K562 (cell line): Measurements from ENCODE around the gene SULT2A1. TPM values are rescaled to one million over a fixed set of nuclear protein-coding genes. Genes with fewer than 3 reads are reported as not detected.
"Not testable (repeated sequence)": the region's sequence is repeated elsewhere in the genome, so short reads cannot be mapped to it uniquely, and the experiment has no call there.

Experiments
- ATAC-seq: fragments of 200-7000 bp; cut with Tn5 transposase; 3 replicates; pipeline ENCODE4 v1.9.1; 2020; ENCODE audit warnings: moderate library complexity
- BruUV-seq: library from RNA; stranded (reverse); fragments of 400-500 nt; replicated peaks from 2 replicates; lab custom pipeline; 2021; lab: Mats Ljungman, UMichigan
- CTCF ChIA-PET: fragments of 300-600 bp; formaldehyde crosslinking; extraction: SDS; loops from one replicate; lab custom pipeline; 2021; ENCODE audit warnings: low intra/inter-chr PET ratio; lab: Yijun Ruan, JAX
- POLR2A ChIA-PET: fragments of 300-600, 350-650 bp; sonication (Branson Sonifier 250); formaldehyde crosslinking; extraction: SDS; loops from one replicate; lab custom pipeline; 2021; ENCODE audit warnings: antibody characterized with exemption, inconsistent platforms; lab: Yijun Ruan, JAX
- DNase-seq, 4 experiments: peaks; one replicate each; pipeline versions ENCODE4 v3.0.0 to v3.0.0-alpha.2; 2011 to 2018; ENCODE audit warnings: low spot score in 3 of 4, mixed read lengths in 3 of 4; ENCODE audit errors: extremely low read depth in 1 of 4
- FAIRE-seq: peaks from 2 replicates; lab custom pipeline; 2011; peaks lifted over from hg19 to GRCh38; lab: Jason Lieb, UNC
- H2AFZ ChIP-seq: 2 replicates; pipeline ENCODE4 v1.6.0; 2011; ENCODE audit warnings: low read depth, low read length, control low read depth, inconsistent platforms
- H3K27ac ChIP-seq: fragments of 200-600 bp; 3 replicates; pipeline ENCODE4 v1.8.0; 2011; ENCODE audit warnings: low read depth, mild to moderate bottlenecking, control low read depth, inconsistent platforms, low read length, moderate library complexity, mixed read lengths; ENCODE audit errors: extremely low read depth
- H3K27me3 ChIP-seq, 2 experiments: fragments of 300-600 bp in 1 of 2; 2 replicates in 1 of 2; 3 replicates in 1 of 2; pipeline versions ENCODE4 v1.6.0 to v1.8.0; 2011; ENCODE audit warnings: inconsistent platforms in 2 of 2, low read length in 2 of 2, mild to moderate bottlenecking in 1 of 2, mixed read lengths in 1 of 2, moderate library complexity in 1 of 2; ENCODE audit not compliant: control insufficient read depth in 2 of 2, insufficient read depth in 2 of 2
- H3K36me3 ChIP-seq: fragments of 300-600 bp; 3 replicates; pipeline ENCODE4 v1.8.0; 2011; ENCODE audit warnings: mild to moderate bottlenecking, low read length, inconsistent platforms; ENCODE audit not compliant: control insufficient read depth, insufficient read depth
- H3K4me1 ChIP-seq, 2 experiments: fragments of 200-600 bp in 1 of 2; replicated peaks in 1 of 2; 2 replicates in 1 of 2; 3 replicates in 1 of 2; pipeline versions ENCODE4 v1.5.1 to v1.8.0; 2011; ENCODE audit warnings: inconsistent platforms in 2 of 2, low read length in 2 of 2, mild to moderate bottlenecking in 1 of 2, mixed read lengths in 1 of 2, moderate library complexity in 1 of 2; ENCODE audit not compliant: control insufficient read depth in 2 of 2, insufficient read depth in 2 of 2
- H3K4me2 ChIP-seq: 2 replicates; pipeline ENCODE4 v1.6.1; 2011; ENCODE audit warnings: low read length, control low read depth, inconsistent platforms, mixed read lengths; ENCODE audit not compliant: insufficient read depth
- H3K4me3 ChIP-seq: fragments of 200-600 bp; sonication (generic), shearing (Covaris generic); 2 replicates; pipeline ENCODE4 v1.5.1; 2016; ENCODE audit warnings: control low read depth, inconsistent platforms
- H3K79me2 ChIP-seq: fragments of 200-600 bp; 3 replicates; pipeline ENCODE4 v1.8.0; 2011; ENCODE audit warnings: low read length, inconsistent platforms; ENCODE audit not compliant: control insufficient read depth, insufficient read depth
- H3K9ac ChIP-seq, 2 experiments: 2 replicates each; pipeline versions ENCODE4 v1.6.0 to v1.6.1; 2011; ENCODE audit warnings: low read depth in 2 of 2, low read length in 2 of 2, control low read depth in 1 of 2, inconsistent platforms in 1 of 2, mild to moderate bottlenecking in 1 of 2, mixed read lengths in 1 of 2; ENCODE audit not compliant: insufficient read depth in 1 of 2
- H3K9me1 ChIP-seq: one replicate; pipeline ENCODE4 v1.6.0; 2011; ENCODE audit warnings: inconsistent platforms, mild to moderate bottlenecking, low read length, moderate library complexity; ENCODE audit not compliant: control insufficient read depth, insufficient read depth
- H3K9me3 ChIP-seq: replicated peaks from 2 replicates; pipeline ENCODE4 v1.5.1; 2011; ENCODE audit warnings: low read depth, low read length, inconsistent platforms; ENCODE audit not compliant: control insufficient read depth, insufficient read depth
- H4K20me1 ChIP-seq: replicated peaks from 2 replicates; pipeline ENCODE4 v1.6.1; 2011; ENCODE audit warnings: low read length, inconsistent platforms, mixed read lengths; ENCODE audit not compliant: control insufficient read depth, insufficient read depth
- BCOR ChIP-seq: fragments of 450-650 bp; IDR thresholded peaks from 2 replicates; pipeline ENCODE4 v1.6.1; 2016
- DEAF1 ChIP-seq: fragments of 450-650 bp; formaldehyde crosslinking; IDR thresholded peaks from 2 replicates; pipeline ENCODE4 v1.4.0; 2020; ENCODE audit warnings: mild to moderate bottlenecking, moderate library complexity
- HDAC3 ChIP-seq: fragments of 450-650 bp; IDR thresholded peaks from 2 replicates; pipeline ENCODE4 v1.6.1; 2018; ENCODE audit warnings: borderline replicate concordance, mild to moderate bottlenecking, moderate library complexity; ENCODE audit not compliant: partially characterized antibody
- KDM1A ChIP-seq, 2 experiments: fragments of 450-650 bp; IDR thresholded peaks; 2 replicates each; pipeline ENCODE4 v1.6.1; 2016; ENCODE audit warnings: mild to moderate bottlenecking in 2 of 2
- MEF2D ChIP-seq: conservative IDR thresholded peaks from 2 replicates; pipeline ENCODE4 v1.6.1; 2016; ENCODE audit warnings: low read depth, missing genetic modification characterization, missing compliant biosample characterization
- POLR2AphosphoS5 ChIP-seq: IDR thresholded peaks from 2 replicates; pipeline ENCODE4 v1.6.1; 2011; ENCODE audit warnings: mild to moderate bottlenecking, low read depth, low read length, moderate library complexity; ENCODE audit not compliant: control insufficient read depth, insufficient read depth
- SAFB ChIP-seq: fragments of 200-400 bp; formaldehyde crosslinking; IDR thresholded peaks from 2 replicates; pipeline ENCODE4 v1.6.1; 2017; ENCODE audit warnings: low read depth, low read length, borderline replicate concordance
- ZNF146 ChIP-seq: IDR thresholded peaks from one replicate; pipeline ENCODE4 v1.6.1; 2018; ENCODE audit warnings: missing compliant biosample characterization; ENCODE audit not compliant: unreplicated experiment
- ZNF277 ChIP-seq: fragments of 250-450 bp; sonication (Bioruptor Pico); IDR thresholded peaks from 2 replicates; pipeline ENCODE4 v1.8.0; 2022; ENCODE audit warnings: inconsistent platforms, mild to moderate bottlenecking, moderate library complexity, borderline replicate concordance
- ZNF589 ChIP-seq: fragments of 200-800 bp; sonication (Bioruptor generic); IDR thresholded peaks from 2 replicates; pipeline ENCODE4 v1.6.1; 2016; ENCODE audit warnings: low read depth, missing genetic modification characterization, missing compliant biosample characterization
- WGBS: fragments of 100-300 bp; shearing (Covaris generic); methylation state at CpG from one replicate; pipeline ENCODE4 v1.1.6; 2016; ENCODE audit warnings: low coverage, mixed read lengths; ENCODE audit not compliant: insufficient coverage; ENCODE audit errors: missing lambda C conversion rate; 5-methylcytosine and 5-hydroxymethylcytosine counted together
- in situ Hi-C: fragments of 300-500 bp; cut with MboI; formaldehyde crosslinking; loops from 4 replicates; pipeline ENCODE4 v1.15.0; 2018; ENCODE audit warnings: inconsistent platforms, mixed read lengths
- intact Hi-C: fragments of 100-400 bp; cut with micrococcal nuclease; formaldehyde crosslinking; loops from 2 replicates; pipeline ENCODE4 v1.14.2; 2022
- polyA plus RNA-seq, 8 experiments: library from polyadenylated mRNA; depleted of rRNA in 4 of 8; stranded (reverse) in 5 of 8; unstranded in 3 of 8; fragments of >200 nt; fragmentation: Nextera tagmentation in 2 of 8; fragmentation: Illumina TruSeq in 1 of 8; extraction: Ambion mirVana in 2 of 8; extraction: Trizol in 1 of 8; gene quantifications; 2 replicates each; pipeline versions ENCODE4 v1.2.1 to v1.2.3, GENCODE V29; 2011 to 2014; ENCODE audit warnings: inconsistent platforms in 1 of 8, missing spikeins in 1 of 8
- total RNA-seq, 7 experiments: library from RNA; depleted of rRNA in 6 of 7; stranded (reverse); fragments of >200 nt in 6 of 7; fragmentation: Illumina TruSeq in 2 of 7; extraction: Trizol in 2 of 7; gene quantifications; 2 replicates each; pipeline versions ENCODE4 v1.2.1 to v1.2.3, GENCODE V29; 2011 to 2021; ENCODE audit warnings: low replicate concordance in 1 of 7
- TF ChIP-seq, protein P1 (sequence below): sonication (generic); formaldehyde crosslinking; IDR thresholded peaks from 2 replicates; pipeline ENCODE4 v1.8.0; 2023; ENCODE audit warnings: mild to moderate bottlenecking, missing genetic modification reagents

Gene SULT2A1
- total and polyA plus RNA-seq, 9 of the 15 experiments (the other 6 are each of a cell fraction or from before 2014, with no cell fraction given), result 0.03 to 0.25 (median 0.07) TPM; not detected in 4

- H3K9me3 ChIP-seq, H3K79me2 ChIP-seq, H3K4me1 ChIP-seq, H3K4me2 ChIP-seq, H4K20me1 ChIP-seq, H3K27ac ChIP-seq, CTCF ChIA-PET, H3K9ac ChIP-seq, H2AFZ ChIP-seq, H3K4me3 ChIP-seq, DNase-seq, H3K27me3 ChIP-seq, FAIRE-seq, ATAC-seq, H3K36me3 ChIP-seq, POLR2A ChIA-PET, H3K9me1 ChIP-seq, intact Hi-C loops, BruUV-seq: not testable (repeated sequence)
- in situ Hi-C loops, result loop anchor here (10.0 kb wide), 1 partner anchor 75 kb away; no protein-coding TSS in a partner anchor
- TF ChIP-seq BCOR (0 out of 2 replicates have a peak, but pooled peaks have one; percentile 52), ZNF146 (CRISPR knock-in tag) (peak; percentile 97)
- 25% methylated on average over 3 of the region's 4 CpGs for whole genome bisulfite sequencing
These were observed 6.7 kb downstream of the SULT2A1 start for GRCh38 chr19:47879385-47879784.

GRCh38 chr19:47878906-47879305 is 7.2 kb downstream of the SULT2A1 start:
- intact Hi-C loops (no loop called here), in situ Hi-C loops (loop anchor here (10.0 kb wide), 1 partner anchor 76 kb away; no protein-coding TSS in a partner anchor)
- FAIRE-seq (no peak), DNase-seq (no peak), ATAC-seq (no peak)
- no peaks in the 10 kb centered on the region for H3K9me1 ChIP-seq
- no peak overlapping the region for H3K4me2 ChIP-seq
- H3K4me1 ChIP-seq, result peaks cover 0 to 5% of the 10 kb centered on the region in 2 experiments; a peak in 2 of 5 replicates
- peaks cover 2% of the 10 kb centered on the region; the same call in 1 of the 2 replicates for H3K9me3 ChIP-seq
- WGBS, result 39% methylated on average over 4 of the region's 4 CpGs
- no peaks in the 10 kb centered on the region for H4K20me1 ChIP-seq
- no peak overlapping the region for H3K9ac ChIP-seq
- no peak overlapping the region for H2AFZ ChIP-seq
- H3K79me2 ChIP-seq, result no peaks in the 10 kb centered on the region
- H3K4me3 ChIP-seq, result no peak overlapping the region
- no TSS peak for BruUV-seq
- CTCF ChIA-PET, result no interaction called here
- no peaks in the 10 kb centered on the region for H3K36me3 ChIP-seq
- H3K27ac ChIP-seq, result no peak overlapping the region
- POLR2A ChIA-PET, result no interaction called here
- H3K27me3 ChIP-seq, result peaks cover 0 to 8% of the 10 kb centered on the region in 2 experiments; a peak in 3 of 5 replicates
- no peak for TF ChIP-seq MEF2D
- no peak for TF ChIP-seq DEAF1 (CRISPR knock-in tag)
- no peak for TF ChIP-seq ZNF589
- no peak for TF ChIP-seq SAFB
- no peak for TF ChIP-seq ZNF277 (CRISPR knock-in tag)
- TF ChIP-seq, protein P1, sequence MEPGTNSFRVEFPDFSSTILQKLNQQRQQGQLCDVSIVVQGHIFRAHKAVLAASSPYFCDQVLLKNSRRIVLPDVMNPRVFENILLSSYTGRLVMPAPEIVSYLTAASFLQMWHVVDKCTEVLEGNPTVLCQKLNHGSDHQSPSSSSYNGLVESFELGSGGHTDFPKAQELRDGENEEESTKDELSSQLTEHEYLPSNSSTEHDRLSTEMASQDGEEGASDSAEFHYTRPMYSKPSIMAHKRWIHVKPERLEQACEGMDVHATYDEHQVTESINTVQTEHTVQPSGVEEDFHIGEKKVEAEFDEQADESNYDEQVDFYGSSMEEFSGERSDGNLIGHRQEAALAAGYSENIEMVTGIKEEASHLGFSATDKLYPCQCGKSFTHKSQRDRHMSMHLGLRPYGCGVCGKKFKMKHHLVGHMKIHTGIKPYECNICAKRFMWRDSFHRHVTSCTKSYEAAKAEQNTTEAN, result no peak
- TF ChIP-seq KDM1A (IDR thresholded peaks at IDR 0.05), result no peak
- TF ChIP-seq HDAC3, result no peak
- TF ChIP-seq POLR2AphosphoS5, result no peak
